Suppressor macrophage treated with lipopolysaccharide for 4 hours (primary cell): Measurements from ENCODE around the gene GALNT6.
"Not testable (repeated sequence)": the region's sequence is repeated elsewhere in the genome, so short reads cannot be mapped to it uniquely, and the experiment has no call there.

Source experiments
- DNase-seq: peaks from one replicate; pipeline ENCODE4 v3.0.0-alpha.2; 2020

The GALNT6 gene

GRCh38 chr12:51318846-51319599, 72.2 kb downstream of the GALNT6 start:
- DNase-seq: no peak

- not testable (repeated sequence) for DNase-seq
Measured at GRCh38 chr12:51318057-51318806, 73.0 kb downstream of the GALNT6 start.

- DNase-seq: no peak
Measured at GRCh38 chr12:51311389-51311788, 79.8 kb downstream of the GALNT6 start.

- DNase-seq: no peak
Measured at GRCh38 chr12:51307655-51308593, 83.3 kb downstream of the GALNT6 start.

GRCh38 chr12:51306507-51306906, 84.7 kb downstream of the GALNT6 start:
- peak; percentile 53 for DNase-seq
